Right lobe of liver (tissue), 4 donors: ENCODE data around the gene CYP4B1.

Experiments
- POLR2A ChIP-seq: fragments of 450-650 bp; IDR thresholded peaks from one replicate; pipeline ENCODE4 v1.6.1; 2017; ENCODE audit warnings: antibody characterized with exemption, mild to moderate bottlenecking
- TF ChIP-seq, protein P1 (sequence below), 4 donors: fragments of 200-600 bp in 3 of 4; fragments of 450-650 bp in 1 of 4; IDR thresholded peaks; one replicate each; pipeline versions ENCODE4 v1.5.1 to v1.8.0; 2016 to 2022; ENCODE audit warnings: antibody characterized with exemption in 4 of 4, mild to moderate bottlenecking in 2 of 4
- donor health status: DM: no; HTN: no; CAD: no.
- donor health status: DM: no; HTN: no; CAD: no.
- donor health status: DM: no; HTN: yes; CAD: no.

DNA sequence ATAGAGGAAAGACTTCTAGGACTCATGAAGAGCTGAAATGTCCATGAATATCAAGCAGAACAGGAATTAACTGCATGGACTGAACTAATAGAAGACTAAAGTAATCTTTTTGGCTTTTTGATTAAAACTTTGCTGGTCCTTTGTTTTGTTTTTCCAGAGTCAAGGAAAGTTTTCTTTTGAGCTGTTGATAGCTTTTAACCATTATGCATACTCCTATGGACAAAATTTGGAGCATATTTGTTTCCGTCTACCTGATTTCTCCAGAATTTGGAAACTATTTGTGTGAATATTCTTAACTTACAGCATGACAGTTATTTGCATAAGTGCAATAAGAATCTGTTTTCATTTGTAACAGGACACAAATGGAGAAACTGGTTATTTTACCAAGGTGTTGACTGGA lies 24.5 kb upstream of the CYP4B1 start:
- TF ChIP-seq, protein P1, sequence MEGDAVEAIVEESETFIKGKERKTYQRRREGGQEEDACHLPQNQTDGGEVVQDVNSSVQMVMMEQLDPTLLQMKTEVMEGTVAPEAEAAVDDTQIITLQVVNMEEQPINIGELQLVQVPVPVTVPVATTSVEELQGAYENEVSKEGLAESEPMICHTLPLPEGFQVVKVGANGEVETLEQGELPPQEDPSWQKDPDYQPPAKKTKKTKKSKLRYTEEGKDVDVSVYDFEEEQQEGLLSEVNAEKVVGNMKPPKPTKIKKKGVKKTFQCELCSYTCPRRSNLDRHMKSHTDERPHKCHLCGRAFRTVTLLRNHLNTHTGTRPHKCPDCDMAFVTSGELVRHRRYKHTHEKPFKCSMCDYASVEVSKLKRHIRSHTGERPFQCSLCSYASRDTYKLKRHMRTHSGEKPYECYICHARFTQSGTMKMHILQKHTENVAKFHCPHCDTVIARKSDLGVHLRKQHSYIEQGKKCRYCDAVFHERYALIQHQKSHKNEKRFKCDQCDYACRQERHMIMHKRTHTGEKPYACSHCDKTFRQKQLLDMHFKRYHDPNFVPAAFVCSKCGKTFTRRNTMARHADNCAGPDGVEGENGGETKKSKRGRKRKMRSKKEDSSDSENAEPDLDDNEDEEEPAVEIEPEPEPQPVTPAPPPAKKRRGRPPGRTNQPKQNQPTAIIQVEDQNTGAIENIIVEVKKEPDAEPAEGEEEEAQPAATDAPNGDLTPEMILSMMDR (IDR thresholded peaks at IDR 0.05), result no peak
- TF ChIP-seq POLR2A, result no peak
